ENCODE data around the gene SCARF2.
"Not testable (repeated sequence)": the region's sequence is repeated elsewhere in the genome, so short reads cannot be mapped to it uniquely, and the experiment has no call there.

Gene SCARF2

GRCh38 chr22:20384171-20384570 is 53.5 kb downstream of the SCARF2 start:
- ATAC-seq (ENCODE audit: insufficient read depth, low read depth) = no peak
- TF ChIP-seq CTCF (IDR thresholded peaks at IDR 0.05; ENCODE audit: borderline replicate concordance, extremely low read depth, low read length, poor library complexity, severe bottlenecking) = no peak
- TF ChIP-seq EZH2 (IDR thresholded peaks at IDR 0.05; ENCODE audit: borderline replicate concordance, low read depth, low read length, severe bottlenecking) = no peak

GRCh38 chr22:20383538-20383937 is 54.1 kb downstream of the SCARF2 start:
- Histone ChIP-seq H3K27ac (ENCODE audit: low read length) (no peak overlapping the region), H3K9ac (ENCODE audit: low read depth, low read length) (no peak overlapping the region), H3K79me2 (ENCODE audit: insufficient read depth, low read length) (no peaks in the 10 kb centered on the region), H3K4me1 (ENCODE audit: insufficient read depth, low read length) (no peaks in the 10 kb centered on the region), H4K20me1 (ENCODE audit: insufficient read depth, low read length) (no peaks in the 10 kb centered on the region), H3K4me3 (ENCODE audit: low read depth in 1 of 2, low read length in 2 of 2) (no peak overlapping the region), H3K27me3 (ENCODE audit: insufficient read depth, low read length, poor library complexity) (peaks cover 2% of the 10 kb centered on the region), H3K9me3 (ENCODE audit: insufficient read depth, low read length, severe bottlenecking) (no peaks in the 10 kb centered on the region), H3K36me3 (ENCODE audit: insufficient read depth, low read length) (no peaks in the 10 kb centered on the region), H2AFZ (ENCODE audit: low read depth, low read length) (no peak overlapping the region), H3K4me2 (ENCODE audit: insufficient read depth, low read length) (no peak overlapping the region)
- no peak for ATAC-seq (ENCODE audit: insufficient read depth, low read depth)
- DNase-seq = no peak
- TF ChIP-seq EZH2 (IDR thresholded peaks at IDR 0.05; ENCODE audit: borderline replicate concordance, low read depth, low read length, severe bottlenecking) = no peak

More at GRCh38 chr22:20384171-20384570, 53.5 kb downstream of the SCARF2 start:
- no peaks in the 10 kb centered on the region for H3K79me2 ChIP-seq (ENCODE audit: insufficient read depth, low read length)
- H3K4me2 ChIP-seq (ENCODE audit: insufficient read depth, low read length) = no peak overlapping the region
- no peak overlapping the region for H3K27ac ChIP-seq (ENCODE audit: low read length)
- H3K36me3 ChIP-seq (ENCODE audit: insufficient read depth, low read length) = no peaks in the 10 kb centered on the region
- no peak for DNase-seq
- H3K9me3 ChIP-seq (ENCODE audit: insufficient read depth, low read length, severe bottlenecking) = no peaks in the 10 kb centered on the region
- H3K4me3 ChIP-seq (ENCODE audit: low read depth in 1 of 2, low read length in 2 of 2) = no peak overlapping the region
- no peaks in the 10 kb centered on the region for H3K4me1 ChIP-seq (ENCODE audit: insufficient read depth, low read length)
- peaks cover 2% of the 10 kb centered on the region for H3K27me3 ChIP-seq (ENCODE audit: insufficient read depth, low read length, poor library complexity)
- no peaks in the 10 kb centered on the region for H4K20me1 ChIP-seq (ENCODE audit: insufficient read depth, low read length)
- H3K9ac ChIP-seq (ENCODE audit: low read depth, low read length) = no peak overlapping the region
- H2AFZ ChIP-seq (ENCODE audit: low read depth, low read length) = no peak overlapping the region

- no peaks in the 10 kb centered on the region for H3K79me2 ChIP-seq (ENCODE audit: insufficient read depth, low read length)
- H4K20me1 ChIP-seq (ENCODE audit: insufficient read depth, low read length) = no peaks in the 10 kb centered on the region
- no peak overlapping the region for H2AFZ ChIP-seq (ENCODE audit: low read depth, low read length)
- no peak overlapping the region for H3K4me2 ChIP-seq (ENCODE audit: insufficient read depth, low read length)
- TF ChIP-seq EZH2 (IDR thresholded peaks at IDR 0.05; ENCODE audit: borderline replicate concordance, low read depth, low read length, severe bottlenecking) (no peak), CTCF (IDR thresholded peaks at IDR 0.05; ENCODE audit: borderline replicate concordance, extremely low read depth, low read length, poor library complexity, severe bottlenecking) (no peak)
- ATAC-seq (ENCODE audit: insufficient read depth, low read depth) = no peak
- no peak overlapping the region for H3K9ac ChIP-seq (ENCODE audit: low read depth, low read length)
- no peaks in the 10 kb centered on the region for H3K4me1 ChIP-seq (ENCODE audit: insufficient read depth, low read length)
- no peak overlapping the region for H3K4me3 ChIP-seq (ENCODE audit: low read depth in 1 of 2, low read length in 2 of 2)
- DNase-seq = no peak
- no peaks in the 10 kb centered on the region for H3K36me3 ChIP-seq (ENCODE audit: insufficient read depth, low read length)
- peaks cover 2% of the 10 kb centered on the region for H3K27me3 ChIP-seq (ENCODE audit: insufficient read depth, low read length, poor library complexity)
- no peaks in the 10 kb centered on the region for H3K9me3 ChIP-seq (ENCODE audit: insufficient read depth, low read length, severe bottlenecking)
- no peak overlapping the region for H3K27ac ChIP-seq (ENCODE audit: low read length)
Observed at GRCh38 chr22:20380486-20380885, 57.1 kb downstream of the SCARF2 start.

GRCh38 chr22:20378684-20379083 is 58.9 kb downstream of the SCARF2 start:
- ATAC-seq (ENCODE audit: insufficient read depth, low read depth); DNase-seq: not testable (repeated sequence)

More at GRCh38 chr22:20378684-20379083, 58.9 kb downstream of the SCARF2 start:
- H3K79me2 ChIP-seq (ENCODE audit: insufficient read depth, low read length); H3K4me2 ChIP-seq (ENCODE audit: insufficient read depth, low read length); H3K4me1 ChIP-seq (ENCODE audit: insufficient read depth, low read length); H4K20me1 ChIP-seq (ENCODE audit: insufficient read depth, low read length); H2AFZ ChIP-seq (ENCODE audit: low read depth, low read length); H3K9ac ChIP-seq (ENCODE audit: low read depth, low read length); H3K27me3 ChIP-seq (ENCODE audit: insufficient read depth, low read length, poor library complexity); H3K9me3 ChIP-seq (ENCODE audit: insufficient read depth, low read length, severe bottlenecking); H3K27ac ChIP-seq (ENCODE audit: low read length); H3K4me3 ChIP-seq (ENCODE audit: low read depth in 1 of 2, low read length in 2 of 2); H3K36me3 ChIP-seq (ENCODE audit: insufficient read depth, low read length): not testable (repeated sequence)
